Measurements from ENCODE around the gene RTN3.

- TF ChIP-seq CTCF (IDR thresholded peaks at IDR 0.05) (no peak), ZFX (IDR thresholded peaks at IDR 0.05; ENCODE audit: borderline replicate concordance) (no peak)
Measured at GRCh38 chr11:63769714-63770455, 88.6 kb downstream of the RTN3 start.

Data from 22Rv1 (cell line).